Activated naive CD4-positive, alpha-beta T cell treated with anti-CD3 and anti-CD28 coated beads, Interleukin-2, amount 50 U/mL, for 24 hours (primary cell): ENCODE data around the gene GCLC.

Source experiments
- H3K27ac Mint-ChIP-seq: one replicate; pipeline ENCODE4 v1.8.0; 2021; ENCODE audit warnings: mild to moderate bottlenecking, mixed read lengths
- H3K27me3 Mint-ChIP-seq: one replicate; pipeline ENCODE4 v1.8.0; 2021; ENCODE audit warnings: mixed read lengths
- H3K36me3 Mint-ChIP-seq: one replicate; pipeline ENCODE4 v1.8.0; 2021; ENCODE audit warnings: mixed read lengths
- H3K4me1 Mint-ChIP-seq: one replicate; pipeline ENCODE4 v1.8.0; 2021; ENCODE audit warnings: mixed read lengths
- H3K4me3 Mint-ChIP-seq: one replicate; pipeline ENCODE4 v1.8.0; 2021; ENCODE audit warnings: mild to moderate bottlenecking, mixed read lengths
- H3K9me3 Mint-ChIP-seq: one replicate; pipeline ENCODE4 v1.8.0; 2021; ENCODE audit warnings: mixed read lengths

GCLC gene

DNA sequence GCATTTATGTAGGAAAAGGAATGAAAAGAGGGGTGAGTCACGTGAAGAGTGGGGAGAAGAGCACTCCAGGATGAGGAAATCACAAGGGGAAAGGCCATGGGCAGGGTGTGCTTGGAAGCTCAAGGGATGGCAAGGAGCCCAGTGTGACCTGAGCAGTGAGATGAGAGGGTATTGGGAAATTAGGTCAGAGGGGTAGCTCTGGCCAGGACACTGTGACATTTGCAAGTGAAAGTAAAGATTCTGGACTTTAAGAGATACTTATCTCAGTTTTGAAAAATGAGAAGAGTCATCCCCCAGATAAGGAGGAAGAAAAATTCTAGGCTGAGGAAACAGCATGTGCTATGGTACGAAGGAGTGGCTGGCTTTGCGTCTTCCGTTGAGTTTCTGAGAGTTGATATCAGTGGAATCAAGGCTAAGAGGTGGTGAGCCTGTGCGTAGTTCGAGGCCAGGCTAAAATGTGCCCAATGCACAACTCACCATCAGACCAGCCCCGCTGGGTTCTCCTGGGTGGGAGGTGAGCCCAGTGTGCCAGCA, 79.9 kb downstream of the GCLC start:
- Mint-ChIP-seq H3K9me3 (no peaks in the 10 kb centered on the region), H3K36me3 (no peaks in the 10 kb centered on the region), H3K27ac (no peak overlapping the region), H3K4me3 (no peak overlapping the region), H3K4me1 (peaks cover under 1% of the 10 kb centered on the region), H3K27me3 (no peaks in the 10 kb centered on the region)

GRCh38 chr6:53464483-53464882, 80.4 kb downstream of the GCLC start:
- no peaks in the 10 kb centered on the region for H3K4me1 Mint-ChIP-seq
- no peak overlapping the region for H3K27ac Mint-ChIP-seq
- no peaks in the 10 kb centered on the region for H3K36me3 Mint-ChIP-seq
- no peaks in the 10 kb centered on the region for H3K9me3 Mint-ChIP-seq
- no peaks in the 10 kb centered on the region for H3K27me3 Mint-ChIP-seq
- no peak overlapping the region for H3K4me3 Mint-ChIP-seq

DNA sequence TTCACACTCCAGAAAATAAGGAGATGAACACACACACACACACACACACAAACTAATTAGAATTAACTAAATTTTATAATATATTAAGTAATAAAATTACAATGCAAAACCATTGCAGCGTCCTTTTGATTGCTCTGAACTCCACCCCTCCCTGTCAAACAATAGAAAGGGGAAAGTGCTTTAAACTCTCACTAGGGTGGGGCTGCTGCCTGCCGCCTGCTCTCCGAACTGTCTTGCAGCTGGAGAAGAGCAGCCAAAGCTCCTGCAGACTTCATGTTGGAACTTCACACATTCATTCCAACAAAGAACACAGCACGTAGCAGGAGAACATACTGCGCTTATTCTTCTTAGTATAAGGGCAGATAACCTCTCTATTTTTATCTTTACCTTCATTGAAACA, 83.2 kb downstream of the GCLC start:
- no peaks in the 10 kb centered on the region for H3K36me3 Mint-ChIP-seq
- no peaks in the 10 kb centered on the region for H3K9me3 Mint-ChIP-seq
- no peaks in the 10 kb centered on the region for H3K27me3 Mint-ChIP-seq
- H3K4me3 Mint-ChIP-seq, result no peak overlapping the region
- H3K4me1 Mint-ChIP-seq, result no peaks in the 10 kb centered on the region
- H3K27ac Mint-ChIP-seq, result no peak overlapping the region

- Mint-ChIP-seq H3K27me3 (no peaks in the 10 kb centered on the region), H3K4me3 (no peak overlapping the region), H3K4me1 (no peaks in the 10 kb centered on the region), H3K27ac (no peak overlapping the region), H3K36me3 (peaks cover under 1% of the 10 kb centered on the region), H3K9me3 (peaks cover 1% of the 10 kb centered on the region)
Measured at GRCh38 chr6:53461041-53461656, 83.8 kb downstream of the GCLC start.

- peaks cover 12% of the 10 kb centered on the region for H3K9me3 Mint-ChIP-seq
- no peaks in the 10 kb centered on the region for H3K27me3 Mint-ChIP-seq
- H3K4me3 Mint-ChIP-seq, result no peak overlapping the region
- H3K4me1 Mint-ChIP-seq, result no peaks in the 10 kb centered on the region
- no peak overlapping the region for H3K27ac Mint-ChIP-seq
- H3K36me3 Mint-ChIP-seq, result peaks cover 4% of the 10 kb centered on the region
Measured at GRCh38 chr6:53458105-53458866, 86.6 kb downstream of the GCLC start.

DNA sequence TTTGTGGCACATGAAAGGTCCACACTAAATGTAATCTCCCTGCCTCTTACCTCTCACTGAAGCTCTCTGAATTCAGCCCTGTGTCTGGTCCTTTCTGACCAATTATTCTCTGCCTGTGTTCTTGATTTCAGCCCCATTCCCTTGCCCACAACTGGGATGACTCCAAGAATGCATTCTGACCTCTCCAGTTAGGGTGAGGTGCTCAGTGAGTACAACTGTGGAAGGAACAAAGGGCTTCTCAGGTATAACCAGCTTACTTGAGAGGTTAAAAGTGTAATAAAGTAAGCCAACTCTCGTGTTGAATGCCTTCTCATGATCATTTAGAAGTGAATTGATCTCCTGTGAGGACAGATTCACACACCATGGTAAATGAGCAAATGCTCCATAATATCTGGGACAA, 88.1 kb downstream of the GCLC start:
- H3K9me3 Mint-ChIP-seq, result peaks cover 12% of the 10 kb centered on the region
- peaks cover 4% of the 10 kb centered on the region for H3K36me3 Mint-ChIP-seq
- H3K4me3 Mint-ChIP-seq, result no peak overlapping the region

GRCh38 chr6:53455678-53456077, 89.2 kb downstream of the GCLC start:
- H3K27ac Mint-ChIP-seq, result no peak overlapping the region
- H3K9me3 Mint-ChIP-seq, result peaks cover 12% of the 10 kb centered on the region
- peaks cover 4% of the 10 kb centered on the region for H3K36me3 Mint-ChIP-seq
- H3K4me3 Mint-ChIP-seq, result no peak overlapping the region
- H3K4me1 Mint-ChIP-seq, result no peaks in the 10 kb centered on the region
- no peaks in the 10 kb centered on the region for H3K27me3 Mint-ChIP-seq

More for the DNA sequence above, 88.1 kb downstream of the GCLC start:
- Mint-ChIP-seq H3K27me3 (no peaks in the 10 kb centered on the region), H3K4me1 (no peaks in the 10 kb centered on the region), H3K27ac (no peak overlapping the region)

DNA sequence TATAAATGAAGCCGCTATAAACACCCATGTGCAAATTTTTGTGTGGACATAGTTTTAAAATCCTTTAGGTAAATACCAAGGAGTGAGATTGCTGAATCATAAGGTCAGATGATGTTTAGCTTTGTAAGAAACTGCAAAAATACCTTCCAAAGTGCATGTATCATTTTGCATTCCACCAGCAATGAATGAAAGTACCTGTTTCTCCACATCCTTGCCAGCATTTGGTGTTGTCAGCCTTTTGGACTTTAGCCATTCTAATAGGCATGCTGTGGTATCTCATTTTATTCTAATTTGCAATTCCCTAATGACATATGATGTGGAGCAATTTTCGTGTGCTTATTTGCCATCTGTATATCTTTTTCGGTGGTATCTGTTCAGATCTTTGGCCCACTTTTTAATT, 93.7 kb downstream of the GCLC start:
- no peaks in the 10 kb centered on the region for H3K27me3 Mint-ChIP-seq
- H3K27ac Mint-ChIP-seq, result no peak overlapping the region
- H3K9me3 Mint-ChIP-seq, result peaks cover 12% of the 10 kb centered on the region
- H3K4me1 Mint-ChIP-seq, result no peaks in the 10 kb centered on the region
- peaks cover 6% of the 10 kb centered on the region for H3K36me3 Mint-ChIP-seq
- no peak overlapping the region for H3K4me3 Mint-ChIP-seq

- Mint-ChIP-seq H3K27me3 (peaks cover 5% of the 10 kb centered on the region), H3K27ac (no peak overlapping the region), H3K4me1 (no peaks in the 10 kb centered on the region), H3K36me3 (peaks cover 2% of the 10 kb centered on the region), H3K9me3 (no peaks in the 10 kb centered on the region), H3K4me3 (no peak overlapping the region)
Measured at GRCh38 chr6:53447865-53448264, 97.0 kb downstream of the GCLC start.
